GM21717 (cell line): ENCODE measurements around the gene TRIM71.
A peak's percentile ranks its signal among the peaks of the same experiment; 100 is the strongest.
"Not testable (repeated sequence)": the region's sequence is repeated elsewhere in the genome, so short reads cannot be mapped to it uniquely, and the experiment has no call there.

Experiments
- ATAC-seq: cut with Tn5 transposase; IDR thresholded peaks from one replicate; pipeline ENCODE4 v1.9.1; 2021; ENCODE audit warnings: mild to moderate bottlenecking, moderate library complexity; ENCODE audit not compliant: unreplicated experiment

The TRIM71 gene

GRCh38 chr3:32817558-32818228 is at the start of gene TRIM71:
Gene TRIM71, plus strand, starts transcription at chr3:32817997. Its CDS starts 84 bp downstream, at chr3:32818081.
- ATAC-seq, result no peak

GRCh38 chr3:32778389-32778788 is 39.4 kb upstream of the TRIM71 start:
- no peak for ATAC-seq

GRCh38 chr3:32780071-32780734 is 37.6 kb upstream of the TRIM71 start:
- ATAC-seq, result no peak

- peak; percentile 39 for ATAC-seq
These were observed 37.0 kb upstream of the TRIM71 start for GRCh38 chr3:32780735-32781210.

GRCh38 chr3:32781211-32781968 is 36.4 kb upstream of the TRIM71 start:
- peak; percentile 95 for ATAC-seq

- ATAC-seq, result not testable (repeated sequence)
These were observed 35.9 kb upstream of the TRIM71 start for GRCh38 chr3:32781969-32782270.

GRCh38 chr3:32782407-32782806 is 35.4 kb upstream of the TRIM71 start:
- no peak for ATAC-seq

- ATAC-seq, result no peak
These were observed 26.0 kb upstream of the TRIM71 start for GRCh38 chr3:32791833-32792232.

- ATAC-seq, result no peak
These were observed 23.1 kb upstream of the TRIM71 start for GRCh38 chr3:32794487-32795308.

GRCh38 chr3:32796384-32796950 is 21.3 kb upstream of the TRIM71 start:
- ATAC-seq, result not testable (repeated sequence)

- ATAC-seq, result no peak
These were observed 20.0 kb upstream of the TRIM71 start for GRCh38 chr3:32797776-32798175.

GRCh38 chr3:32801440-32801839 is 16.4 kb upstream of the TRIM71 start:
- not testable (repeated sequence) for ATAC-seq

- no peak for ATAC-seq
These were observed 4.6 kb upstream of the TRIM71 start for GRCh38 chr3:32813180-32813579.

GRCh38 chr3:32814361-32814760 is 3.4 kb upstream of the TRIM71 start:
- no peak for ATAC-seq

- no peak for ATAC-seq
These were observed 1.9 kb upstream of the TRIM71 start for GRCh38 chr3:32815841-32816438.

- ATAC-seq, result no peak
These were observed 1.1 kb upstream of the TRIM71 start for GRCh38 chr3:32816439-32817256.

- ATAC-seq, result no peak
These were observed 590 bp upstream of the TRIM71 start for GRCh38 chr3:32817257-32817557.

GRCh38 chr3:32818229-32818969 is 602 bp downstream of the TRIM71 start:
- no peak for ATAC-seq

GRCh38 chr3:32818970-32819511 is 1.2 kb downstream of the TRIM71 start:
- ATAC-seq, result no peak
